ENCODE measurements around the gene STEAP1B.

Gene STEAP1B

GRCh38 chr7:22445853-22446252, 54.1 kb downstream of the STEAP1B start:
- no peaks in the 10 kb centered on the region for H3K27me3 ChIP-seq
- H3K4me1 ChIP-seq: peaks cover 0 to 17% (median 14%) of the 10 kb centered on the region in 4 donors
- DNase-seq: no peak
- no peak for TF ChIP-seq CTCF (IDR thresholded peaks at IDR 0.05)
- intact Hi-C loops (cut with DNase I; ENCODE audit: low total_unique reads): no loop called here
- H3K4me3 ChIP-seq: no peak overlapping the region
- H3K27ac ChIP-seq: no peak overlapping the region
- no peaks in the 10 kb centered on the region for H3K36me3 ChIP-seq
- no peaks in the 10 kb centered on the region for H3K9me3 ChIP-seq

GRCh38 chr7:22445140-22445743, 54.7 kb downstream of the STEAP1B start:
- Histone ChIP-seq H3K4me3 (no peak overlapping the region), H3K4me1 (peaks cover 0 to 17% (median 14%) of the 10 kb centered on the region in 4 donors), H3K27ac (no peak overlapping the region), H3K36me3 (no peaks in the 10 kb centered on the region), H3K9me3 (no peaks in the 10 kb centered on the region), H3K27me3 (no peaks in the 10 kb centered on the region)
- DNase-seq: peak; percentile 52 to 70
- intact Hi-C loops (cut with DNase I; ENCODE audit: low total_unique reads): no loop called here
- TF ChIP-seq CTCF (IDR thresholded peaks at IDR 0.05): no peak

DNA sequence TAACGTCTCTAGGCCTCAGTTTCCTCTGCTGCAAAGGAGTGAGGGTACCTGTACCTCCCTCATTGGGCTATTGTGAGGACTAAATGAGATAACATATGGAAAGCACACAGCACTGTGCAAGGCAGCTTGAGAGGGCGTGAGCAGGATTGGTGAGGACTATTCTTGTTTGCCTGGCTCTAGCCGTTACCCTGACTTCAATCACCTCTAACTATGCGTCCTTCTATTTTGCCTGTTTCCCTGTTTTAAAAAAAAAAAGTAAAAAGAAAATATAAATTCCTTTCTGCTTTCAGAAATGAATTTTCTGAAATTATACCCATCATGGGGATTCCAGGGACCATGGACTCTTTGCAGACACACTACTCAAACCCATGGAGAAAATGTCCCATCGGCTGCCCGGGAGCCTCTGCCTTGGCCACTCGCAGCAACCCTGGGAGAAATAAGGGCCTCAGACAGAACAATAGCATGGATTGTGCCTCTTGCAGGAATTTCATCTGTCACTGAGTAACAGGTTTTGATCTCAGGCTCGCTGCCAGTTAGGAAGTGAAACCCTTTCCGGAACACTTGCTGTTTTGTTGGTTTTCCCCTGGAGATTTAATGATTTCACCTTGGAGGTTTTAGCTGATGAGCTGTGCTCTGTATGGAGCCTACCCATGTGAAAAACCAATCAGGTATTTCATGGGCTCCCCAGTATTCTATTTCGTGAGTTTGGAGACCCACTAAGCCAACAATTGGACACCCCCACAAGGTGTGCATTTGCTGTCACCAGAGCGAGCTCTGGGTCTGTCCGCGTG, 55.6 kb downstream of the STEAP1B start:
- Histone ChIP-seq H3K4me3 (no peak overlapping the region), H3K27ac (no peak overlapping the region), H3K4me1 (peaks cover 0 to 17% (median 14%) of the 10 kb centered on the region in 4 donors), H3K36me3 (no peaks in the 10 kb centered on the region), H3K27me3 (no peaks in the 10 kb centered on the region), H3K9me3 (no peaks in the 10 kb centered on the region)
- intact Hi-C loops (cut with DNase I; ENCODE audit: low total_unique reads): no loop called here
- no peak for DNase-seq
- no peak for TF ChIP-seq CTCF (IDR thresholded peaks at IDR 0.05)

DNA sequence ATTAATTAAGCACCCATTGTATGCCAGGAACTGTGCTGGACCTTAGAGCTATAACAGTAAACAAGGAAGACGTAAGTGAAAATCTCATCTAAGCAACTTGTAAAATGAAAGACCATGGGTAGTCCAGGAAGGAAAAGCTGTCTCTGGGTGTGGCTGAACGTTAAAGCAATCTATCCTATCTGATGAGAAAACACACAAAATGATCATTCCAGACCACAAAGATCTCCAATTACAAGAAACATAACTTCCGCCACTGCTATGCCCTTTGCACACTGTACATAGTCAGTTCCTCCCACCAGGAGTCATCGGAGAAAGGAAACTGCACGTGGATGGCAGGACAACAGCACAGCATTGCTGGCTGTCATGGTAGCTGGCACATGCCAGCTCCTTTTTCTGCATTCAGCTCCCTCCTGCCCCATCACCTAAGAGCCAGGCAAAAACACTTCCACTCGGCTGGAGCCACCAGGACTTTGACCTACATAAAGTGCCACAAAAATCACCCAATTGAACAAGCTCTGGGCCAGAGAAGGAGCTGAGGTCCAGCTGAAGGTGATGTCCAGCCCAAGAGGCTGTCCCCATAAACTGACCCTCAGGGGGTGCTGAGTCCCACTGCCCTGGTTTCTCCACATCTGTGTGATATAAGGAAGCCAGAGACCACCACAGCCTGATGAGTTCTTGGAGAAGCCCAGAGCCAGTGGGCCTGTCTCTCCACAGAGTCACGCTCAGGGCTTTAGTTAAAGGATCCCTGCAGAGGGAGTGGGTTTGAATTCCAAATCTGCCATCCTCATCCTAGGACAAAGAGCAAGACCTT, 56.4 kb downstream of the STEAP1B start:
- intact Hi-C loops (cut with DNase I; ENCODE audit: low total_unique reads): no loop called here
- Histone ChIP-seq H3K9me3 (no peaks in the 10 kb centered on the region), H3K4me3 (no peak overlapping the region), H3K27me3 (no peaks in the 10 kb centered on the region), H3K27ac (no peak overlapping the region), H3K4me1 (peaks cover 0 to 17% (median 14%) of the 10 kb centered on the region in 4 donors), H3K36me3 (no peaks in the 10 kb centered on the region)
- DNase-seq: no peak
- TF ChIP-seq CTCF (IDR thresholded peaks at IDR 0.05): no peak

- Histone ChIP-seq H3K27ac (no peak overlapping the region), H3K9me3 (no peaks in the 10 kb centered on the region), H3K4me3 (no peak overlapping the region), H3K4me1 (peaks cover 0 to 17% (median 14%) of the 10 kb centered on the region in 4 donors), H3K27me3 (no peaks in the 10 kb centered on the region), H3K36me3 (no peaks in the 10 kb centered on the region)
- no peak for DNase-seq
- intact Hi-C loops (cut with DNase I; ENCODE audit: low total_unique reads): no loop called here
- no peak for TF ChIP-seq CTCF (IDR thresholded peaks at IDR 0.05)
Measured at GRCh38 chr7:22442882-22443369, 57.1 kb downstream of the STEAP1B start.
